Hematopoietic multipotent progenitor cell treated with erythropoietin and hydrocortisone succinate and interleukin-3 and kit ligand, for 6 days (in vitro differentiated cells): Measurements from ENCODE around the gene ANP32E.
"Not testable (repeated sequence)": the region's sequence is repeated elsewhere in the genome, so short reads cannot be mapped to it uniquely, and the experiment has no call there.

ENCODE experiments used
- DNase-seq: peaks from one replicate; pipeline ENCODE4 v3.0.0-alpha.2; 2015

ANP32E gene

DNA sequence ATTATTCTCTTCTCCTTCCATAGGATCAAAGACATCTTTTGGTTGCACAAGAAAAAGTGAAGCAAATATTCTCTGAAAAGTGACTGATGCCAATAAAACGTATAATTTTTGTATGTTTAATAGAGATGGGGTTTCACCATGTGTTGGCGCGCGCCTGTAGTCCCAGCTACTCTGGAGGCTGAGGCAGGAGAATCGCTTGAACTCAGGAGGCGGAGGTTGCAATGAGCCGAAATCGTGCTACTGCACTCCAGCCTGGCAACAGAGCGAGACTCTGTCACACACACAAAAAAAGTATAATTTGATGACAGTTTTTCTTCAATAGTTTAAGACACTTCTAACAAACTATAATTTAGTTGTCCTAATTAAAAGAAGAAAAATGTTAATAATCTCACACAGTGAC is 23.8 kb downstream of the ANP32E start:
- DNase-seq, result no peak

- DNase-seq, result no peak
These were observed 25.2 kb downstream of the ANP32E start for GRCh38 chr1:150210706-150211105.

DNA sequence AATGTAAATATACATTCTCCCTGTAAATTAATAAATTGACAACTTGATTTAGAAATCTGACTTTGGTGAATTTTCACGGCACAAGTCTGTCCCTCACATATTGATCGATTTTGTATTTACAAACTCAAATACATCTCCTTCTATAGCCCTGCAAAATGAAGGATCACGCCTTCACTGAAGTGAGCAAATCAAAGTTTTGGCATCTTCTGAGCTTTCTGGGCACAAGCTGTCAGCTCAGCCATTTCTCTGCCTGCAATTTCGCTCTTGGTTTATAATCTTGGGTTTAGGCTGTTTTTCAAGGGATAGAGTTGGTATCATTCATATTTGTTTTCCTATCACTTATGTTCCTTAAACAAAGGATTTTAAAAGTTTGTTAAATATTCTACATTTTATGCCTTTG is 25.8 kb downstream of the ANP32E start:
- no peak for DNase-seq

GRCh38 chr1:150208460-150208859 is 27.5 kb downstream of the ANP32E start:
- DNase-seq, result not testable (repeated sequence)

DNA sequence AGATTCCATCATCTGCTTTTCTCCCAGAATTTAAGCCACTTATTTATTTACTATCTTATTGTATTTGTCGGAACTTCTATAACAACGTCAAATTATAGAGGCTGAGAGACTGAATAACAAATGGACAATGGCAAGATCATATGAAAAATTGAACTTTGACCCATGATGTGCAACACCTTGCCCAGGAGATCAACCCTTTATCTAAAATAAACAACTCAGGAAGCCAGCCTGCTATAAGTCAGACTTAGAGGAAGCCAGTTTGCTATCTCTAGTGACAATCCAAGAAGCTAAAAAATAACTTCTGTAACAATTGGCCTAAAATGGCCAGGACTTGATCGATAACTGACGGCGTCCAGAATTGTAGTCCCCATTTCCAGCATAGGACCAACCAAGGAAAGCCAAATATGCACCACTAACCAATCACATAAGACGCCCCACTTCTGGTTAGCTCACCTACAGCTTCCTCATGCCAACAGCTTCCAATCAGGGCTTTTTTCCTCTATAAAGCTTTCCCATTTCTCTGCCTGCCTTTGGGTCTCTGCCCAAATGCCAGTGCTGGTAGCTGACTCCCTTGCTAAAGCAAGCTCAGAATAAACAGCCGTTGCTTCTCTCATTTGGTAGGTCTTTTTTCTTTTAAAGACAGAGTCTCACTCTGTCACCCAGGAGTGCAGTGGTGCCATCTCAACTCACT is 28.5 kb downstream of the ANP32E start:
- no peak for DNase-seq

GRCh38 chr1:150196417-150196816 is 39.5 kb downstream of the ANP32E start:
- DNase-seq, result no peak

GRCh38 chr1:150194381-150195031 is 41.4 kb downstream of the ANP32E start:
- DNase-seq, result no peak

DNA sequence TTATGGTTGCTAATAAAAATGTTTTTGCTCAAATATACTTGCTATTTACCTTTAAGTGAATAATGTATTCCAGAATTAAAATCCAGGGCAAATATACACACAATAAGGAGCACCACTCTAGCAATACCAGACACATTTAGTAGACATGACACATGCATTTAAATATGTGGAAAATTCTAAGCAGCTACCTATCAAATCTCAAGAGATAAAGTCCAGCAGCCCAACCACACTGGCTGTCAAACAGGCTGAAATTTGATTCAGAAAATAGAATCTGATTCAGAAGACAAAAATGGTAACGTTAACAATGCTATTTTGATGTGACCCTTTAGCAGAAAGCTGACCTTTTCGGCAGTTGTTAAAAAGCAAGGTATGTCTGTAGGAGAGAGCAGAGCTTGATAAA is 43.9 kb downstream of the ANP32E start:
- no peak for DNase-seq

DNA sequence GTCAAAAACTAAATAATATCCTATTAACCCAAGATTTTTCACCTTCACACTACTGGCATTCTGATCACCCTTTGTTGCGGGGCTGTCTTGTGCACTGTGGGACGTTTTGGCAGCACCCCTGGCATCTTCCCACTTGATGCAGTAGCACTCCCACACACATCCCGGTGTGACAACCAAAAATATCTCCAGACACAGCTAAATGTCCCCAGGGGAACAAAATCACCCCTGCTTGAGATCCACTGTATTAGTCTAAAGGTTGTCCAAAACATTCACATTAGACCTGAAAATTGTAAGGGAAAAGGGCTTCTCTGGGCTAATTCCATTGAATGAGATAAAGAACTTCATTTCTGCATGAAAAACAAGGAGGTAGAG is 48.4 kb downstream of the ANP32E start:
- DNase-seq, result no peak

DNA sequence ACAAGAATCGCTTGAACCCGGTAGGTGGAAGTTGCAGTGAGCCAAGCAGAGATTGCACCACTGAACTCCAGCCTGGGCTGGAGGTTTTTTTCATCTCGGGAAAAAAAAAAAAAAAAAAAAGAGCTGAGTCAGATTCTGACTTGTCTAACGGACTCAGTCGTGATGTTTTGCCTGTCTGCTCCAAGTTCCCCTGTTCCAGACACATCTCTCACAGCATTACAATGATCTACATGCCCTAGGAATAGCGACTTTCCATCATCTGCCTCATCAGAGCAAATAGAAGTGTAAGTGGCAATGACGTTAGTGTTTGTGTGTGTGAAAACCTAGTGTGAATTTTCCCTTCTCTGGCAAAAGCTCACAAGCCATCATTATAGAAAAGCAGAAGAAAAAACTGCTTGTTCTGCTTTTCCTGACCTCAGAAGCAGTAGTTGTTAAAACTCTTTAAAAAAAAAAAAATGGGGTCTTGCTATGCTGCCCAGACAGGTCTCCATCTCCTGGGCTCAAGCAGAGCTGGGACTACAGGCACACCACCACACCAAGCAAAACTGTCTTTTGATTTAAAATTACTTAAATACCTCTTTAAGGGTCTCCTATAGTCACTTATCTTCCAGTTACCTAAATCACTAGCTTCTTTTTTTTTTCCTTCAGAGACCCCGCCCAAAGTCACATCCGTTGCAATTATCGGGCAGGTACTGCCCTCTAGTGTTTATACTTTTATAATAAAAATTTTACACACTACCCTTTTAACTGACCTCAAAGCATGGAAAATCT is 48.9 kb downstream of the ANP32E start:
- peak; percentile 81 for DNase-seq

DNA sequence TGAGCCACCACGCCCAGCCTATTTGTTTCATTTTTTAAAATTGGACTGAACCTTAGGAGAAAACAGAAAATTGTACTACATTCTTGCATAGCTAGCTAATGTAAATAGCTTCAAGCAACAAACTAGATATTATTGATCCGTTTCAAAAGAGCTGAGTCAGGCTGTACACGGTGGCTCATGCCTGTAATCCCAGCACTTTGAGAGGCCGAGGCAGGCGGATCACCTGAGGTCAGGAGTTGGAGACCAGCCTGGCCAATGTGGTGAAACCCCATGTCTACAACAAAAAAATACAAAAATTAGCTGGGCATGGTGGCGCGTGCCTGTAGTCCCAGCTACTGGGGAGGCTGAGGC is 49.5 kb downstream of the ANP32E start:
- DNase-seq, result not testable (repeated sequence)

GRCh38 chr1:150185481-150185880 is 50.4 kb downstream of the ANP32E start:
- no peak for DNase-seq

DNA sequence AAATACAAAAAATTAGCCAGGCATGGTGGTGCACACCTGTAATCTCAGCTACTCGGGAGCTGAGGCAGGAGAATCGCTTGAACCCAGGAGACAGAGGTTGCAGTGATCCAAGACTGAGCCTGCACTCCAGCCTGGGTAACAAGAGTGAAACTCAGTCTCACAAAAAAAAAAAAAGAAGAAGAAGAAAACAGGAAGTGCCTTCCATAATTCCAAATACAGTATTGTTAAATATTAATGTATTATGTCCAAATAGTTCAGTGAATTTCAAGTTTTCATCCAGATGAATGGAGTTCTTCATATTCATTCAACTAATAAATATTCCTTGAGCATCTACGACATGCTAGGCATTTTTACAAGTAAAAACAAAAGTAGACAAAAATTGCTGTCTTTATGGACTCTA is 52.9 kb downstream of the ANP32E start:
- no peak for DNase-seq

GRCh38 chr1:150182247-150182646 is 53.7 kb downstream of the ANP32E start:
- no peak for DNase-seq

DNA sequence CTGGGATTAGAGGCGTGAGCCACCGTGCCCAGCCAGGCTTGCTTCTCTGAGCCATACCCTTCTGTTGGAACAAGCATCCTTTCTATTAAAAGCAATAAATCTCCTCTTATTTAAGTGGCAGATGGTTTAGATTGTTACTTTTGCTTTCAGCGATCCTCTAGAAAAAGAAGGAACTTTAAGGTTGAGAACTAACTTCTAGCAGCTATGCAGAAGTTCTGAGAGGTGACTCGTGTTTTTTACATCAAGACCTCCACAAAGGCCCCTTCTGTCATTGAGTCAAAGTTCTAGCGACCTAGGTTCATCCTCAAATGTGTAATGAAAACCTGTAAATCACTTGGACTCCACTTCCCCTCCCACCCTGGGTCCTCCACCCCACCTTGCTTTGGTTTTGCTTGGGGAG is 55.4 kb downstream of the ANP32E start:
- DNase-seq, result no peak

DNA sequence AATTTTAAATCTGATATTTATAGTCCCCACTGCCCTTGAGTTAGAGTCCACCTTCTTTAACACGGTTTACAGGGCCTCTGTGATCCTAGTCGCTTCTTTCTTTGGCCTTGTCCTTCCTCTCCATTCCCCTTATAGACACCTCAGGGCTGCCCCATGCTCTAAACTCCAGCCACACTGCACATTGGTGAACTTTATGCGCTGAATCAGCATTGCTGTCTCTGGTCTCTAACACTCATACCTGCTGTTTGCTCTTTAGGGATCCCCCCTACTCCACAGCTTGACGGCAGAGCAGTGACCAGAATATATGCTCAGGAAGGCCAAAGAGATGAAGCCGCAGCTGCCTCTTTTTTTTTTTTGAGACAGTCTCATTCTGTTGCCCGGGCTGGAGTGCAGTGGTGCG is 56.0 kb downstream of the ANP32E start:
- DNase-seq, result no peak

GRCh38 chr1:150178548-150178947 is 57.4 kb downstream of the ANP32E start:
- no peak for DNase-seq

GRCh38 chr1:150176593-150176992 is 59.3 kb downstream of the ANP32E start:
- DNase-seq, result no peak

GRCh38 chr1:150173141-150173585 is 62.7 kb downstream of the ANP32E start:
- no peak for DNase-seq

DNA sequence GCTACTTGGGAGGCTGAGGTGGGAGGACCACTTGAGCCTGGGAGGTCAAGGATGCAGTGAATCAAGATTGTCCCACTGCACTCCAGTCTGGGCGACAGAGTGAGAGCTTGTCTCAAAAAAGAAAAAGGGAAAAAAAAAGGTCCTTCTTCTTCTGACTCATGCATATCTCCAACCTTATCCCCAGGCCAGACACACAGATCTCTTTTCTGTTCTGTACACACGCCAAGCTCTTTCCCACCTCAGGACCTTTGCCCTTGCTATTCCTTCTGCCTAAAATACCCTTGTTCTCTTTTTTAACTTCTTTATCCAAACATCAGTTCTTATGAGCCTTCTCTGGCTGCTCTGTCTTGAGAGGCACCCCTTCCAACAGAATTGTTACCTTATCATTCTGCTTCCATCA is 64.1 kb downstream of the ANP32E start:
- DNase-seq, result no peak

GRCh38 chr1:150168960-150169601 is 66.8 kb downstream of the ANP32E start:
- peak; percentile 79 for DNase-seq
